ENCODE results near the gene ALX3.

Gene ALX3

DNA sequence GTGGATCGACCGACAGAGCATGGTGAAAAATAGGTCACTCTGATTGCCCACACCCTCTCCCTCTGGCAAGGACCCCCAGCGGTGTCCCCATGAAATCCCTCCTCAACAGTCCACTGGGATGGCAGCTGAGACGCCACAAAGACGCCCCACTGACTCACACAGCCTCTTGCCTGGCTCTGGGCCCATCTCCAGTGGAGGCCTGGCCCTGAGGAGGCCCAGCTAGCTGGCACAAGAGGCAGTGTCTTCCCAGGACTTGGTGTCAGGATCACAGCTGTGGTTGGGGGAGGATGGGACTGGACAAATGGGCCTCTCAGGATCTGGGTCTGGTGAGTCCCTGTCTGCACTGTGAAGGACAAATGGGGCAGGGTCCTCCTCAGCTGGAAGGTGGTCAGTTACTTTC, 4.6 kb downstream of the ALX3 start:
- Histone ChIP-seq H3K9ac (ENCODE audit: low read length) (no peak overlapping the region), H3K27me3 (ENCODE audit: insufficient read depth, low read length) (no peaks in the 10 kb centered on the region; the same call in 1 of the 2 replicates), H3K4me1 (ENCODE audit: insufficient read depth, low read length, severe bottlenecking) (no peaks in the 10 kb centered on the region), H4K20me1 (ENCODE audit: insufficient read depth, low read length) (no peaks in the 10 kb centered on the region), H3K9me3 (ENCODE audit: low read length) (no peaks in the 10 kb centered on the region), H3K4me2 (ENCODE audit: low read length) (no peak overlapping the region), H3K9me2 (ENCODE audit: low read depth, low read length) (no peaks in the 10 kb centered on the region), H3K27ac (ENCODE audit: low read depth, low read length, poor library complexity, severe bottlenecking) (no peak overlapping the region), H3K4me3 (ENCODE audit: low read depth, low read length, poor library complexity, severe bottlenecking) (no peak overlapping the region), H3F3A (ENCODE audit: insufficient read depth, low read length) (no peaks in the 10 kb centered on the region), H3K79me2 (ENCODE audit: insufficient read depth, low read length) (no peaks in the 10 kb centered on the region), H2AFZ (ENCODE audit: low read length) (no peak overlapping the region), H3K36me3 (ENCODE audit: insufficient read depth, low read length) (no peaks in the 10 kb centered on the region; the same call in 1 of the 2 replicates)
- TF ChIP-seq EZH2 (IDR thresholded peaks at IDR 0.05; ENCODE audit: borderline replicate concordance, low read length): no peak
- TF ChIP-seq, protein P1, sequence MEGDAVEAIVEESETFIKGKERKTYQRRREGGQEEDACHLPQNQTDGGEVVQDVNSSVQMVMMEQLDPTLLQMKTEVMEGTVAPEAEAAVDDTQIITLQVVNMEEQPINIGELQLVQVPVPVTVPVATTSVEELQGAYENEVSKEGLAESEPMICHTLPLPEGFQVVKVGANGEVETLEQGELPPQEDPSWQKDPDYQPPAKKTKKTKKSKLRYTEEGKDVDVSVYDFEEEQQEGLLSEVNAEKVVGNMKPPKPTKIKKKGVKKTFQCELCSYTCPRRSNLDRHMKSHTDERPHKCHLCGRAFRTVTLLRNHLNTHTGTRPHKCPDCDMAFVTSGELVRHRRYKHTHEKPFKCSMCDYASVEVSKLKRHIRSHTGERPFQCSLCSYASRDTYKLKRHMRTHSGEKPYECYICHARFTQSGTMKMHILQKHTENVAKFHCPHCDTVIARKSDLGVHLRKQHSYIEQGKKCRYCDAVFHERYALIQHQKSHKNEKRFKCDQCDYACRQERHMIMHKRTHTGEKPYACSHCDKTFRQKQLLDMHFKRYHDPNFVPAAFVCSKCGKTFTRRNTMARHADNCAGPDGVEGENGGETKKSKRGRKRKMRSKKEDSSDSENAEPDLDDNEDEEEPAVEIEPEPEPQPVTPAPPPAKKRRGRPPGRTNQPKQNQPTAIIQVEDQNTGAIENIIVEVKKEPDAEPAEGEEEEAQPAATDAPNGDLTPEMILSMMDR (IDR thresholded peaks at IDR 0.05; ENCODE audit: low read length): no peak

DNA sequence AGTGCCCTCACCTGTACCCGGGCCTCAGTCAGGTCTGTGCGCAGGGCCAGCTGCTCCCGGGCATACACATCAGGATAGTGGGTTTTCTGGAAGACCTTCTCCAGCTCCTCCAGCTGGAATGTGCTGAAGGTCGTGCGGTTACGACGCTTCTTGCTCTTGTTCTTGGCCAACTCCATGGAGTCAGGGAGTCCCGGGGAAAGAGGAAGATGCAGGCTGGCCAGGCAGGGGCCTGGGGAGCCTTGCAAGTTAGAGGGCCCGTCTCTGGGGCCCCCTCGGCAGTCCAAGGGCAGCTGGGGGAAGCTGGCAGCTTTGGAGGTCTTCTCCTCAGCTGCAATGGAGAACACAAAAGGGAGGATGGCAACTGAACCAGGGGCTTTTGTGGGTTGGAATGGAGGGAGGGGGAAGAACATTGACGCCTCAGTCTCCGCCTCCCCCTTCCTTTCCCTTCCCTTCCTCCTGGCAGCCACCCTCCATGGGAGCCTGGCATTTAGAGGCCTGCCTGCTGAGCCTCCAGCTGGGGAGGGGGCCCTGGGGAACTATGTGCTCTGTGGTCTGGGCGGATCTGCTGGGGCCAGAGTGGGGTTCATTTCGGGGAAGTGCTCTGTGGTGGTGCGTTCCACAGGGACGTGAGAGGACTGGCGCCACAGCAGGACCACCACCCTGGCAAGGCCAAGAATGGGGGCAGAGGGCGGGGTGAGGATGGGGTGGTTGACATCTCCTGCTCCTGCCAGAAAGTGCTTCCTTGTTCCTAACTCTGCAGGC, 5.7 kb downstream of the ALX3 start:
- Histone ChIP-seq H3K4me3 (ENCODE audit: low read depth, low read length, poor library complexity, severe bottlenecking) (no peak overlapping the region), H3K4me1 (ENCODE audit: insufficient read depth, low read length, severe bottlenecking) (no peaks in the 10 kb centered on the region), H3K9ac (ENCODE audit: low read length) (no peak overlapping the region), H3K36me3 (ENCODE audit: insufficient read depth, low read length) (no peaks in the 10 kb centered on the region; the same call in 1 of the 2 replicates), H3K27me3 (ENCODE audit: insufficient read depth, low read length) (no peaks in the 10 kb centered on the region; the same call in 1 of the 2 replicates), H3F3A (ENCODE audit: insufficient read depth, low read length) (no peaks in the 10 kb centered on the region), H2AFZ (ENCODE audit: low read length) (no peak overlapping the region), H4K20me1 (ENCODE audit: insufficient read depth, low read length) (no peaks in the 10 kb centered on the region), H3K9me2 (ENCODE audit: low read depth, low read length) (no peaks in the 10 kb centered on the region), H3K79me2 (ENCODE audit: insufficient read depth, low read length) (no peaks in the 10 kb centered on the region), H3K4me2 (ENCODE audit: low read length) (no peak overlapping the region), H3K27ac (ENCODE audit: low read depth, low read length, poor library complexity, severe bottlenecking) (no peak overlapping the region), H3K9me3 (ENCODE audit: low read length) (no peaks in the 10 kb centered on the region)
- TF ChIP-seq, protein P1 (IDR thresholded peaks at IDR 0.05; ENCODE audit: low read length): no peak
- no peak for TF ChIP-seq EZH2 (IDR thresholded peaks at IDR 0.05; ENCODE audit: borderline replicate concordance, low read length)

DNA sequence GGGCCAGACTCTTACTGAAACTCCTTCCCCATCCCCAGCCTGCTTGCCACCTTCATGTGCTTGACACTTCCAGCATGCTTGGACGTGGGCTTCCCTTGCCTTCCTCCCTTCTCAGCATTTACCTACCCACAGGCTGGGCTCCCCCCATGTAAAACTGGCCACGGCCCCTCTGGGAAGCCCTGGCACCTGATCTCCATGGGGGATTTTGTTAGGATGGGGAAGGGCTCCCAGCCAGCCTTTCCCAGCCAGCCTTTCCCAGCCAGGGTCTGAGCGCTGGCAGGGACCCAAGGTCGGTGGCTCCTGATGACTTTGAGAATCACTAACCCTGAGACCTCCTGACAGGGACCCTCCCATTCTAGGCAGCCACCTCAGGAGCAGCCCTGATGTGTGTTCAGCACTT, 6.7 kb downstream of the ALX3 start:
- Histone ChIP-seq H3K4me2 (ENCODE audit: low read length) (no peak overlapping the region), H3K9me2 (ENCODE audit: low read depth, low read length) (no peaks in the 10 kb centered on the region), H3K79me2 (ENCODE audit: insufficient read depth, low read length) (no peaks in the 10 kb centered on the region), H3F3A (ENCODE audit: insufficient read depth, low read length) (no peaks in the 10 kb centered on the region), H2AFZ (ENCODE audit: low read length) (no peak overlapping the region), H3K4me3 (ENCODE audit: low read depth, low read length, poor library complexity, severe bottlenecking) (no peak overlapping the region), H3K36me3 (ENCODE audit: insufficient read depth, low read length) (peaks cover 2% of the 10 kb centered on the region), H4K20me1 (ENCODE audit: insufficient read depth, low read length) (no peaks in the 10 kb centered on the region), H3K9ac (ENCODE audit: low read length) (no peak overlapping the region), H3K4me1 (ENCODE audit: insufficient read depth, low read length, severe bottlenecking) (no peaks in the 10 kb centered on the region), H3K27me3 (ENCODE audit: insufficient read depth, low read length) (no peaks in the 10 kb centered on the region; the same call in 1 of the 2 replicates), H3K9me3 (ENCODE audit: low read length) (no peaks in the 10 kb centered on the region), H3K27ac (ENCODE audit: low read depth, low read length, poor library complexity, severe bottlenecking) (no peak overlapping the region)
- TF ChIP-seq, protein P1 (IDR thresholded peaks at IDR 0.05; ENCODE audit: low read length): no peak
- no peak for TF ChIP-seq EZH2 (IDR thresholded peaks at IDR 0.05; ENCODE audit: borderline replicate concordance, low read length)

Data from OCI-LY1 (cell line).